GM23248 (cell line): Measurements from ENCODE around the gene CDH13. TPM values are rescaled to one million over a fixed set of nuclear protein-coding genes. Genes with fewer than 3 reads are reported as not detected.

Experiments used
- DNase-seq: peaks from one replicate; pipeline ENCODE4 v3.0.0-alpha.2; 2015
- H2AFZ ChIP-seq: fragments of 200-600 bp; sonication (generic); 2 replicates; pipeline ENCODE4 v1.6.1; 2016; ENCODE audit warnings: antibody characterized with exemption
- H3F3A ChIP-seq: fragments of 200-600 bp; sonication (generic); 2 replicates; pipeline ENCODE4 v1.6.1; 2016; ENCODE audit warnings: mild to moderate bottlenecking, antibody characterized with exemption, mixed run types; ENCODE audit not compliant: insufficient read depth
- H3K27ac ChIP-seq: fragments of 200-600 bp; sonication (generic); 2 replicates; pipeline ENCODE4 v1.5.1; 2016; ENCODE audit warnings: mild to moderate bottlenecking
- H3K27me3 ChIP-seq: fragments of 200-600 bp; sonication (generic); replicated peaks from 2 replicates; pipeline ENCODE4 v1.6.1; 2016; ENCODE audit warnings: mild to moderate bottlenecking; ENCODE audit not compliant: insufficient read depth
- H3K36me3 ChIP-seq: fragments of 200-600 bp; sonication (generic); 2 replicates; pipeline ENCODE4 v1.6.1; 2016; ENCODE audit warnings: low read depth, mild to moderate bottlenecking
- H3K4me1 ChIP-seq: fragments of 200-600 bp; sonication (generic); 2 replicates; pipeline ENCODE4 v1.6.1; 2016; ENCODE audit warnings: mild to moderate bottlenecking; ENCODE audit not compliant: insufficient read depth
- H3K4me2 ChIP-seq: fragments of 200-600 bp; sonication (generic); one replicate; pipeline ENCODE4 v1.6.1; 2016; ENCODE audit warnings: mild to moderate bottlenecking; ENCODE audit not compliant: unreplicated experiment
- H3K4me3 ChIP-seq: fragments of 200-600 bp; sonication (generic); 2 replicates; pipeline ENCODE4 v1.5.1; 2016; ENCODE audit warnings: mild to moderate bottlenecking
- H3K79me2 ChIP-seq: fragments of 200-600 bp; sonication (generic); 2 replicates; pipeline ENCODE4 v1.6.1; 2016; ENCODE audit warnings: mild to moderate bottlenecking; ENCODE audit not compliant: insufficient read depth
- H3K9ac ChIP-seq: fragments of 200-600 bp; sonication (generic); 2 replicates; pipeline ENCODE4 v1.6.1; 2016; ENCODE audit warnings: mild to moderate bottlenecking
- H3K9me2 ChIP-seq: fragments of 200-600 bp; sonication (generic); 2 replicates; pipeline ENCODE4 v1.6.1; 2016; ENCODE audit warnings: mixed run types, mild to moderate bottlenecking, moderate library complexity; ENCODE audit not compliant: insufficient read depth
- H3K9me3 ChIP-seq: fragments of 200-600 bp; sonication (generic); one replicate; pipeline ENCODE4 v1.6.1; 2017; ENCODE audit warnings: low read depth
- H4K20me1 ChIP-seq: fragments of 200-600 bp; sonication (generic); 2 replicates; pipeline ENCODE4 v1.6.0; 2016; ENCODE audit not compliant: insufficient read depth
- EZH2 ChIP-seq: fragments of 200-600 bp; sonication (generic); IDR thresholded peaks from 2 replicates; pipeline ENCODE4 v1.6.1; 2018; ENCODE audit warnings: antibody characterized with exemption, mild to moderate bottlenecking; ENCODE audit not compliant: insufficient read depth, poor library complexity, severe bottlenecking
- EZH2phosphoT487 ChIP-seq: fragments of 200-600 bp; sonication (generic); IDR thresholded peaks from 2 replicates; pipeline ENCODE4 v1.6.1; 2018; ENCODE audit warnings: antibody characterized with exemption, moderate library complexity, mild to moderate bottlenecking, low read depth; ENCODE audit not compliant: insufficient read depth
- WGBS, 2 experiments: methylation state at CpG; one replicate each; pipeline ENCODE4 v1.1.6; 2015 to 2017; ENCODE audit warnings: low lambda C conversion rate in 2 of 2, low coverage in 1 of 2; ENCODE audit errors: missing lambda C conversion rate in 2 of 2; 5-methylcytosine and 5-hydroxymethylcytosine counted together
- in situ Hi-C: fragments of 300-500 bp; cut with MboI; formaldehyde crosslinking; loops from 2 replicates; pipeline ENCODE4 v1.15.0; 2020
- polyA plus RNA-seq: library from polyadenylated mRNA; unstranded; fragments of >200 nt; fragmentation: Nextera tagmentation; extraction: Ambion mirVana; gene quantifications from 2 replicates; pipeline ENCODE4 v1.2.1, GENCODE V29; 2016
- total RNA-seq: library from RNA; depleted of rRNA; stranded (reverse); fragments of >200 nt; shearing (Covaris generic); gene quantifications from 2 replicates; pipeline ENCODE4 v1.2.3, GENCODE V29; 2014

CDH13 gene
- total and polyA plus RNA-seq, 2 experiments from 2014 or later: 51.0 to 52.8 TPM

DNA sequence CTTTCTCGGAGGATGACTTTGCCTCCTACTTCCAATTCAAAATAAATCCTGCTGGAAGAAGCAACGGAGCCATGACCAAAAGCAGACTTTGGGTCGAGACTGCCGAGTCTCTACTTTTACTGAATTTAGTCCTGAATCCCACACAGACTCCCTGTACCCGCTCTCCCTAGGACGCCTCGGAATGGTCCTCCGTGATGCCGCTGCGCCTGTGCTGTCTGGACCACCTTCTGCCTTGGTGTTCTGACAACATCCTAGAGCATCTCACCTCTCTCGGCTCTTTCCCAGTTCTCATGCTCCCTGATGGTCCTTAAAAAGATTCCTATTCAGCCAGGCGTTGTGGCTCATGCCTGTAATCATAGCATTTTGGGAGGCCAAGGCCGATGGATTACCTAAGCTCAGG lies 999.9 kb downstream of the CDH13 start:
- no peaks in the 10 kb centered on the region for H4K20me1 ChIP-seq

GRCh38 chr16:83627996-83628395 lies 1001.2 kb downstream of the CDH13 start:
- Histone ChIP-seq H2AFZ (no peak overlapping the region), H3K27ac (no peak overlapping the region), H3K79me2 (no peaks in the 10 kb centered on the region), H3K9me2 (no peaks in the 10 kb centered on the region), H3K4me3 (no peak overlapping the region), H3F3A (no peaks in the 10 kb centered on the region), H3K4me2 (no peak overlapping the region), H3K4me1 (no peaks in the 10 kb centered on the region), H3K9me3 (no peaks in the 10 kb centered on the region), H3K36me3 (no peaks in the 10 kb centered on the region), H4K20me1 (no peaks in the 10 kb centered on the region), H3K9ac (no peak overlapping the region), H3K27me3 (no peaks in the 10 kb centered on the region)
- TF ChIP-seq EZH2phosphoT487: no peak
- no peak for TF ChIP-seq EZH2
- in situ Hi-C loops: no loop called here
- 84 to 91% methylated on average over 7 of the region's 7 CpGs for WGBS, 2 experiments
- DNase-seq: no peak

More for the DNA sequence above, 999.9 kb downstream of the CDH13 start:
- no peak for DNase-seq
- Histone ChIP-seq H3K36me3 (no peaks in the 10 kb centered on the region), H3K79me2 (no peaks in the 10 kb centered on the region), H3K27me3 (no peaks in the 10 kb centered on the region), H3K9me3 (no peaks in the 10 kb centered on the region), H3K4me3 (no peak overlapping the region), H2AFZ (no peak overlapping the region), H3K9ac (no peak overlapping the region), H3K4me2 (no peak overlapping the region), H3K27ac (no peak overlapping the region), H3F3A (no peaks in the 10 kb centered on the region), H3K9me2 (no peaks in the 10 kb centered on the region), H3K4me1 (no peaks in the 10 kb centered on the region)
- 92 to 93% methylated on average over 13 of the region's 13 CpGs for WGBS, 2 experiments
- TF ChIP-seq EZH2 (no peak), EZH2phosphoT487 (no peak)
- in situ Hi-C loops: no loop called here

- Histone ChIP-seq H3K9me3 (no peaks in the 10 kb centered on the region), H3K4me1 (no peaks in the 10 kb centered on the region), H3K9me2 (no peaks in the 10 kb centered on the region), H3K4me2 (no peak overlapping the region), H2AFZ (no peak overlapping the region), H3K27me3 (no peaks in the 10 kb centered on the region), H3K36me3 (no peaks in the 10 kb centered on the region), H3K27ac (no peak overlapping the region), H4K20me1 (no peaks in the 10 kb centered on the region), H3K4me3 (no peak overlapping the region), H3K9ac (no peak overlapping the region), H3F3A (no peaks in the 10 kb centered on the region), H3K79me2 (no peaks in the 10 kb centered on the region)
- 75 to 81% methylated on average over 3 of the region's 3 CpGs for WGBS, 2 experiments
- no peak for DNase-seq
- in situ Hi-C loops: no loop called here
- TF ChIP-seq EZH2phosphoT487 (no peak), EZH2 (no peak)
Measured at GRCh38 chr16:83629426-83629825, 1002.7 kb downstream of the CDH13 start.

- no peak for TF ChIP-seq EZH2phosphoT487
- no peak for TF ChIP-seq EZH2
- H3K4me2 ChIP-seq: no peak overlapping the region
- no peaks in the 10 kb centered on the region for H3K36me3 ChIP-seq
- no peak overlapping the region for H3K9ac ChIP-seq
- no peak overlapping the region for H3K27ac ChIP-seq
- no peak for DNase-seq
- in situ Hi-C loops: no loop called here
- WGBS, 2 experiments: 47 to 48% methylated on average over 5 of the region's 5 CpGs
- no peak overlapping the region for H2AFZ ChIP-seq
- no peaks in the 10 kb centered on the region for H3K4me1 ChIP-seq
- no peaks in the 10 kb centered on the region for H3F3A ChIP-seq
- H3K9me2 ChIP-seq: no peaks in the 10 kb centered on the region
- no peaks in the 10 kb centered on the region for H3K9me3 ChIP-seq
- no peaks in the 10 kb centered on the region for H3K27me3 ChIP-seq
- no peaks in the 10 kb centered on the region for H4K20me1 ChIP-seq
- no peak overlapping the region for H3K4me3 ChIP-seq
- no peaks in the 10 kb centered on the region for H3K79me2 ChIP-seq
Measured at GRCh38 chr16:83629836-83630235, 1003.1 kb downstream of the CDH13 start.

GRCh38 chr16:83630979-83631378 lies 1004.2 kb downstream of the CDH13 start:
- Histone ChIP-seq H3K79me2 (no peaks in the 10 kb centered on the region), H3K36me3 (no peaks in the 10 kb centered on the region), H3K27ac (no peak overlapping the region), H3K4me3 (no peak overlapping the region), H3K4me2 (no peak overlapping the region), H3K9ac (no peak overlapping the region), H3F3A (no peaks in the 10 kb centered on the region), H3K4me1 (no peaks in the 10 kb centered on the region), H3K9me3 (no peaks in the 10 kb centered on the region), H4K20me1 (no peaks in the 10 kb centered on the region), H3K27me3 (no peaks in the 10 kb centered on the region), H3K9me2 (no peaks in the 10 kb centered on the region), H2AFZ (no peak overlapping the region)
- DNase-seq: no peak
- 82% methylated on average over 6 of the region's 6 CpGs for WGBS, 2 experiments
- in situ Hi-C loops: no loop called here
- TF ChIP-seq EZH2phosphoT487 (no peak), EZH2 (no peak)
